Measurements from ENCODE around the gene MELTF.

The MELTF gene

DNA sequence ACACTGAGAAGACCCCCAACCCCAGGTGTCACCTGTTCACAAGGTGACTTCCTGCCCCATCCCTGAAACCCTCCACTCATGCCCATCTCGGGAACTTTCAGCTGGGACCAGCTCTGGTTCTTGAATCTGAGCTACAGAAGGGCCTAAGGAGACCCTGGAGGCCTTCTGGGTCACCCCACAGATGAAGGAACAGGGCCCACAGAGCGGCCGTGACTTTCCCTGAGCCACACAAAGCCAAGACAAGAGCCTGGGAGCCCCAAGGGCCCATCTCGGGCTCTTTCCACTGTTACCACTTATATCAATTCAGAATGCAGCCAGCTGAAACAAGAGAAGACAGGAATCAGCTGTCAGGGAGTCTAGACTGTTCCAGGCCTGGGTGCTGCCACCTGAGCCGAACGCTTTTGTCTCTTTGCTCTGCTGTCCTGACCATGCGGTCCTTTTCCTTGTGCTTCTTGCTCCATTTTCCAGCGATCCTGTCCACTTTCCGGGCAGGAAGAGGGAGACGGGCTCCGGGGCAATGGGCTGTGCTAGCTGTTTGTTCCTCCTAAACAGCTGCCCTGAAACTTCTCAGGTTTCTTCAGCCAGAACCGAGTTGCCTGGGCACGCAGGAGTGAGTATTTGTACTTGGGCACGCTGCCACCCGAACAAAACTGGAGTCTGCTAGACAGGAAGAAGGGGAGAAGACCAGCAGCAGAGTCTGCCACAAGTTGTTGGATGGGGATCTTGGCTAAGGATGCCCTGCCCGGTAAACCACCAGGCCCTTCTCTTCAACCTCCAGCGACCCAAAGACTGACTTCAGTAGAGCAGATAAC is 33.0 kb downstream of the MELTF start:
- in situ Hi-C loops (cut with MboI; ENCODE audit: low sequenced_read_pairs): no loop called here

DNA sequence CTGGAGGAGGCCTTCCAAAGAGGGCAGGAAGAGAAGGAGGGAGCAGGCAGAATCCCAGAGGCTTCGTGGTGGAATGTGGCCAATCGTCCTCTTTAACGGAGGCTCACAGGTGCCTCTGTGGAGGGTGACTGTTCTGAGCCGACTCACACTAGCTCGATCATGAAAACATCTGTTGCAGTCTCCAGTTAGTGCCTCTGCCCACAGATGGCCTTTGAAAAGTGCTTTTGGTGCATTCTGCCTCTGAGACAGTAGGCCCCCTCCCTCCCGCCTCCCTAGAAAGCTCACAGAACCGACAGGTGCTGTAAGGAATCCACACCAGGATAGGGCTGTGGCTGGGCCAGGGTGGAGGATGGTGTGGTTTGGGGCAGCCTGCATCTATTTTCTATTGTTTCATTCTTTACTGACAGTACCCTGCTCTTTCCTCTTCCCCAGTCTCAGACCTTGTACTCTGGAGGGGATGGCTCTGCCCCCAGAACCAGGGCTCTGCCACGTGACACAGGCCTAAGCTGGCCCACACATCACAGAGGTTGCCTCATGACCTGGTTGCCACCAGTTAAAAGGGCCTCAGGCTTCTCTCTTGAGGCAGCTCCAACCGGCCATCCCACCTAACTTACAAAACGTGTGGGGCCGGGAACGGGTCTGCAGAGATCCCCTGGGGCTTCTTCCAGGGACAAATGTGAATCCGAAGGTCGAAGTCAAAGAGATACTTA is 33.8 kb downstream of the MELTF start:
- in situ Hi-C loops (cut with MboI; ENCODE audit: low sequenced_read_pairs): no loop called here

GRCh38 chr3:196995027-196995426 is 34.6 kb downstream of the MELTF start:
- in situ Hi-C loops (cut with MboI; ENCODE audit: low sequenced_read_pairs): no loop called here

DNA sequence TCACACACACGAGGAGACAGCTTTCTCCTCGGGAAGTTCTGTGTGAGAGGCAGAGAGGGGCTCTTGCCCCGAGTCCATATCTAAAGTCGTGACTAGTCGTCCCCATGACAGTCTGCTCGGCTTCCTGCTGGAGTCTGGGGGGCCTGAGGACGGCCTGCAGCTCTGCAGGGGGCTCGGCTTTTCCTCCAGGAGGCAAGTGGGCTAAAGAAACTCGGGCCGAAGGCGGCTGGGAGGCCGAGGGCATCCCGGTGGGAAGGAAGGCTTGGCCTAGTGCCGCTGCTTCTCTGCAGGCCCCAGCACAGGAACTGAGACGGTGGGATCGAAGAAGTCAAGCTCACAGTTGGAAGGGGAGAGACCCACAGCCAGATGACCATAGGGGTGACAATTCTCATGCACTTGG is 35.6 kb downstream of the MELTF start:
- in situ Hi-C loops (cut with MboI; ENCODE audit: low sequenced_read_pairs): no loop called here

GRCh38 chr3:196992461-196993065 is 37.1 kb downstream of the MELTF start:
- in situ Hi-C loops (cut with MboI; ENCODE audit: low sequenced_read_pairs): no loop called here

- in situ Hi-C loops (cut with MboI; ENCODE audit: low sequenced_read_pairs): no loop called here
These were observed 37.8 kb downstream of the MELTF start for GRCh38 chr3:196991581-196992460.

DNA sequence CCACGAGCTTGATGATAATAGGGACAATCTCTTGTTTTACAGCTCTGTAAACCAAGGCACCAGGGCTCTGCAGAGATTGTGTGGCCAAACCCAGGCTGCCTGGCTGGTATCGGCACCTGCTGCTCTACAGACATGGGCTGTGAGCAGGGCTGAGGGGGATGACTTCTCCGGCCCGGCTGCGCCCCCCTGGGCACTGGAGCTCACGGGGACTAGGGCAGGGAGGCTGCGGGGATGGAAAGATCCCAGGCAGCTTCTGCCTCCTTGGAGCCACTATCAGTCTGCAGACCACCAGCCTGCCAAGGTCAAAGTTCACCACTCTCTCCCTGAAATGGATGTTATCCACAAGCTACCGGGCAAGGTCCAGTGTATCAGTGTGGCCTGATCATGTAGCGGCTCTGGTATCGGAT is 39.0 kb downstream of the MELTF start:
- in situ Hi-C loops (cut with MboI; ENCODE audit: low sequenced_read_pairs): no loop called here

- in situ Hi-C loops (cut with MboI; ENCODE audit: low sequenced_read_pairs): no loop called here
These were observed 39.8 kb downstream of the MELTF start for GRCh38 chr3:196989721-196990262.

DNA sequence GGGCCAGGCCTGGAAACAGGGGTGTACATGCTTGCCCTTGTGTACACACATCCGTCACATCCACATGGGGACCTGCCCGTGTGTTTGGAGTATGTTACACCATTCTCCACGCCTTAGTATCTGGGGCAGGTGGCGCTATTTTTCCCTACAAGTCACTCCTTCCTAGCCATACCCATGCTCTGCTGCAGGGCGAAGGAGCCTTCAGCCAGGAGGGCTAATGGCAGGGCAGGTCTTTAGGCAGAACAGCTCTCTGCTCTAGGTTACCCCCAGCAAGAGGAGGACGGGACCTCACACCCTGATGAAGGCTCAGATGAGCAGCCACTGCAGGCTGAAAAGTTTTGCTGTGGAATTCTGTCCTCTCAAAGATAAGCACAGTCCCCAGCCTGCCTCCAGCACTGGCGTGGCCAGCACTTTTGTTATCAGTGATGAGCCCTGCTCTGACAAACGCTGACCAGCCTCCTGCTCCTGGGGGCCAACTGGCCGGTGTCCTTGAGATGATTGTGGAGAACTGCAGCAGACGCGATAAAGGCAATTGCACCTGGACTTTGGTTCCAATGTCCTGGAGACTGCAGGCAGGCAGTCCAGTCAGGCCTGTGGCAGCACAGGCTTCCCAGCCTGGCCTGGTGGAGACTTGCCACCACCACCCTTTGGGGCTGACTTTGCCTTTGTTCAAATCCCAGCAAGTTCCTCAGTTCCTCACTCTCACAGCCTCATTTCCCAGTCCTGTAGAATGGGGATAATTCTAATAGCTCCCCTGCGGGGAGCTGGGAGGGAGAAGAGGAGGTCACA is 41.2 kb downstream of the MELTF start:
- in situ Hi-C loops (cut with MboI; ENCODE audit: low sequenced_read_pairs): no loop called here

- in situ Hi-C loops (cut with MboI; ENCODE audit: low sequenced_read_pairs): no loop called here
These were observed 42.6 kb downstream of the MELTF start for GRCh38 chr3:196987022-196987421.

- in situ Hi-C loops (cut with MboI; ENCODE audit: low sequenced_read_pairs): no loop called here
These were observed 43.4 kb downstream of the MELTF start for GRCh38 chr3:196985954-196986885.

DNA sequence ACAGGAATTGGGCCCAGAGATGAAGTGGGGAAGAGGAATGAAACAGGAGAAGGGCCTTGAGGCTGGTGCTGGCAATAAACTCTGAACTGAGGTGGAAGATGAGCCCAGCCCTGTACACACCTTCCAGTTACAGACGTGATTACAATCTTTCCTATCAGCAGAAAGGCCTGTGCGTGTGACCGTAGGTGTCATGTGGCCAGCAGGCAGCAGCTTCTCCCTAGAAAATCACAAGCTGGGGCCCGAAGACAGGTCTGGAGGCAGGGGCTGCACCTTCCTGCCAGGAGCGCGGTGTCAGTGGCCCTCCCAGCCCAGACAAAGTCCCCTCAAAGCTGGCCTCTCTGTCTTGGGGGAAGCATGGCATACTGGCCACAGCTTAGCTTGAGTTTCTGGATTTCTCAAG is 44.3 kb downstream of the MELTF start:
- in situ Hi-C loops (cut with MboI; ENCODE audit: low sequenced_read_pairs): no loop called here

DNA sequence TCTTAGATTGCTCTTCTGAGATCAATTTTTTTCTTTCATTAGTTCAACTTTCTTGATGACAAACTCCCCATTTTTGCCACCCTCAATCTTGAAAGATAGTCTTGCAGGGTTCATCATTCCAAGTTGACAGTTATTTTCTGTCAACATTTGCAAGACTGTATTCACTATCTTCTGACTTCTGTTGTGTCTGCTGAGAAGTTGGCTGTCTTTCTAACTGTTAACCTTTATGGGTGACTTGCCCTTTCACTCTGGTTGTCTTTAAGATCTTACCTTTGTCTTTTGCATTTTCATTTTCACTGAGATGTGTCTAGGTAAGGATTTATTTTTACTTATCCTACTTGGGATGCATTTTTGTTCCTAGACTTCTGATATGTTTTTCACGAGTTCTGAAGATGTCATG is 46.4 kb downstream of the MELTF start:
- in situ Hi-C loops (cut with MboI; ENCODE audit: low sequenced_read_pairs): no loop called here

- in situ Hi-C loops (cut with MboI; ENCODE audit: low sequenced_read_pairs): no loop called here
These were observed 48.0 kb downstream of the MELTF start for GRCh38 chr3:196981657-196982056.

GRCh38 chr3:196979545-196979944 is 50.1 kb downstream of the MELTF start:
- in situ Hi-C loops (cut with MboI; ENCODE audit: low sequenced_read_pairs): loop anchor here (10.0 kb wide), 1 partner anchor 445 kb away; no protein-coding TSS in a partner anchor

DNA sequence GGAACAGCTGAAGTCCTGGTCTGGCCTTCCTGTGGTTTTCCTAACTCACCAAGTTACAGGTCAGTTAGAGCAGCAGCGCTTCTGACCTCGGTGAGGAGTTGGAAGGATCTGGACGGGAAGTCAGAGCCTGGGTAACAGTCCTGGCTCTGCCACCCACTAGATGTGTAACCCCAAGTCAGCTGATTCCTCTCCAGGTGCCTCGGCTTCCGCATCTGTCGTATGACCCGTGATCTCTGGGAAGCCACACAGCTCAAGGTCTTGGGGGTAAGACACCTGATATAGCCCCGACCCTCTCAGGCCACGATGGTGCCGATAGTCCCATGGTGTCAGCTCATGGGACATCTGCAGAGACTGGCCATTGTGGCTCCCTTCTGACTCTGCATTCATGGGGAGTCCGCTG is 52.7 kb downstream of the MELTF start:
- in situ Hi-C loops (cut with MboI; ENCODE audit: low sequenced_read_pairs): loop anchor here (10.0 kb wide), 1 partner anchor 442 kb away; no protein-coding TSS in a partner anchor

DNA sequence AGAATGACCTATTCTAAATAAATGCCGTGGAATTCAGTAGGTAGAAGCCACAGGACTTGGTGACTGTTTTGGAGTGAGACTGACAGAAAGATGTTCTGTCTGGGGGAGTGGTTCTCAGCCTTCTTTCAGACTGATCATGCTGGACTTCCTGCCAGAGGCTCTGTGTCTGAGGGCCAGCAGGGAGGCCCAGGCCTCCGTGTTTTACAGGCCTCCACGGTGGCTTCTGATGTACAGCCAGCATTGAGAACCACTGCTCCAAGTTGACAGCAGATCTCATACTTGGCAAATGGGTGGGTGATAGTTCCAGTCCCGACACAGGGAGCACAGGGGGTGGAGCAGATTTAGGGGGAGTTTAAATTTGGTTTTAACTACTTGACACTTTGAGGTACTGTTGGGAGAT is 54.3 kb downstream of the MELTF start:
- in situ Hi-C loops (cut with MboI; ENCODE audit: low sequenced_read_pairs): loop anchor here (10.0 kb wide), 1 partner anchor 441 kb away; no protein-coding TSS in a partner anchor

- in situ Hi-C loops (cut with MboI; ENCODE audit: low sequenced_read_pairs): loop anchor here (10.0 kb wide), 1 partner anchor 440 kb away; no protein-coding TSS in a partner anchor
These were observed 55.0 kb downstream of the MELTF start for GRCh38 chr3:196974661-196975060.
